Caki2 (cell line): ENCODE data around the gene SHB. TPM values are rescaled to one million over a fixed set of nuclear protein-coding genes. Genes with fewer than 3 reads are reported as not detected.
A peak's percentile ranks its signal among the peaks of the same experiment; 100 is the strongest.
"Not testable (repeated sequence)": the region's sequence is repeated elsewhere in the genome, so short reads cannot be mapped to it uniquely, and the experiment has no call there.

Experiments used
- DNase-seq: peaks from one replicate; pipeline ENCODE4 v3.0.0-alpha.2; 2015; ENCODE audit warnings: low read depth
- in situ Hi-C: cut with HindIII; loops from 2 replicates; pipeline ENCODE4 v1.10.0; 2016; ENCODE audit warnings: low sequenced_read_pairs, low pct_unique_long_range_greater_than_20kb, mixed read lengths
- total RNA-seq: library from RNA; depleted of rRNA; stranded (reverse); fragments of >200 nt; shearing (Covaris generic); gene quantifications from 2 replicates; pipeline ENCODE4 v1.2.3, GENCODE V29; 2014; ENCODE audit warnings: low replicate concordance

The SHB gene
- total RNA-seq, 1 experiment from 2014 or later = 32.0 TPM

DNA sequence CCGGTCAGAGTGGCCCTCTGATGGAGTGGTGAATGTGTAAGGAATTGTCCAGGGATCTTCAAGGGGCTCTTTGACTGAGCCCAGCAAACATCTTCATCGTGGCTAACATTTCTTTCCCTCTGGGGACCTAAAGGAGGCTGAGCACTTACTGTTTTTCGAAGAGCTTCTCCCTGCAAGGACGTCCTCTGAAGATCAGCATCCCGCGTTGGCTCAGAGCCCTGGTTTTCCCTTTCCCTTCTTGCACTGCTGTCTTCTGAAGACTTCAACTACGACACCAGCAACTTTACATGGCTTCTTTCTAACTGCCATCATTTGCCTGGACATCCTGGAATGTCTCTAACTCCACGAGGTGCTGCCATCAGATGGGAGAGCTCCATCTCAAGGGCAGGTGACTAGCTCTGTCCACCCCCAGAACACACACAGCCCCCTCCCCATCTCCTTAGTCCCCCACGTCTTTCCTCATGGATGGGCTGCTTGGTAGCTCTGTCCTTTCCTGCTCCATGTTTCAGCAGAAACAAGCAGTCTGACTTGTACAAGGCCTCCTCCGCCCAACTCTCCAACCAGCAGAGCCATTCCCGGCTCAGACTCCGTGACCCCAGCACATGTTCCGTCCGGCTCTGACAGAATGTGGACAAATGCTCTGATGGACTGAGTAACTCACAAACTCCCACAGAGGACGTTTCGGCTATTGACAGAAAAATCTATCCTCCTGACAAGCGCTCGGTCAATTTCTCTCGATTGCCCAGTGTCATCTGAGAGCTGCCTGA, 17.1 kb downstream of the SHB start:
- in situ Hi-C loops = no loop called here
- DNase-seq = no peak

DNA sequence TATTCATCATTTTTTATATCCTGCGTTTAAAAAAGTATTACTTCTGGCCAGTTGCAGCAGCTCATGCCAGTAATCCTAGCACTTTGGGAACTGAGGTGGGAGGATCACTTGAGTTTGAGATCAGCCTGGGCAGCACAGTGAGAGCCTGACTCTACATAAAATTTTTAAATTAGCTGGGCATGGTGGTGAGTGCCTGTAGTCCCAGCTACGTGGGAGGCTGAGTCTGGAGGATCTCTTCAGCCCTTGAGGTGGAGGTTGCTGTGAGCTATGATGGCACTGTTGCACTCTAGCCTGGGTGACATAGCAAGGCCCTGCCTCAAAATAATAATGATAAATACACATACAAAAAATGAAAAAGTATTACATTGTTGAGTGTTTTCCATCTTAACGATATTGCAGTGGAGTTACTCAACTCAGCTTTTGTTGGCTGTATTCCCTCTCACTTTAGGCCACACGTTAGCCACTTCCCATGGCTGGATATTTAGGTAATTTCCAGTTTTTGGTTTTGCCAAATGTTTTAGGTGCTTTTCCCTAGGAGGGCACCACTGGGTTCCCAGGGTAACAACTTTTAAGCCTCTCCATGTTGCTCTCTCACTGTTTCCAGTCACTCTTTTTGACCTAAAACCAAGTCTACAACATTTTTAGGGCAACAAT, 20.6 kb downstream of the SHB start:
- DNase-seq = no peak
- in situ Hi-C loops = no loop called here

DNA sequence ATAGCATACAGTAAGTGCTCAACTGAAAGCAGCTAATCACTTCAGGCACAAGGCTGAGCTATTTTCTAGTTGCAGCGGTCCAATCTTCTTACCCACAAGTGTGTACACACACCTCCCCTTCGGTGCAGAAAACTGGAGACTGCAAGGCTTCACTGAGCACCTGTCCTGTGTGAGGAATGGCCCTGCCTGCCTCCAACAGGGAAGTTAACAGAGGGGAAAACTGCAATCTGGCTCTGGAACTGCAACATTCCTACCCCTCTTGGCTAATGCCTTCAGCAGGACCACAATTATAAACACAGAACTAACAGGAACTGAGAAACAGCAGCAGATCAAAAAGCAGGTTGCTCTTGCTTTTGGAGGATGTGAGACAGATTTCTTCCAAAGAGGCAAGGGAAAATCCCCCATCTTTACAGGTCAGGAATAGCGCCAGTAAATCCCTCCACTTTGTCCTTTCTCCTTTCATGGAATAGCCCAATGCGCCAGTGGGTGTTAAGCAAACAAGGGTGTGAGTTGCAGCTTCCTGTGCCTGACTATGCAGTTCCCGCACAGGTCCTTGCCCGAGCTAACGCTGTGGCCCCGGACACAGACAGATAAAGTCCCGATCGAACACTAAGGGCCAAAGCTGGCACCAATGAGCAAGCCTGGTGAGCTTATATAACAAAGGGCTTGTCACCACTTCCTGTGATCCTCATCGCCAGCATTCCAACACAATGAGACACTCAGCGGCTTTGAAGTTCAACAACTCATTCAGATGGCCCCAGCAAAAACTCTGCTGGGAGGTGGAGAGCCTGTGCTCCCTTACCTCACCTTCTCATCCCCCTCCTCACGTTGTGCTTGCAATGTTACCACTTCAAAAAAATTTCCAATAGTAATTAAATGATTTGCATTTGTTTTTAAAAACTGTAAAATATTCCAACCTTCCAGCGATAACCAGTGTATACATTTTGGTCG, 21.5 kb downstream of the SHB start:
- in situ Hi-C loops = no loop called here
- DNase-seq = peak; percentile 89

DNA sequence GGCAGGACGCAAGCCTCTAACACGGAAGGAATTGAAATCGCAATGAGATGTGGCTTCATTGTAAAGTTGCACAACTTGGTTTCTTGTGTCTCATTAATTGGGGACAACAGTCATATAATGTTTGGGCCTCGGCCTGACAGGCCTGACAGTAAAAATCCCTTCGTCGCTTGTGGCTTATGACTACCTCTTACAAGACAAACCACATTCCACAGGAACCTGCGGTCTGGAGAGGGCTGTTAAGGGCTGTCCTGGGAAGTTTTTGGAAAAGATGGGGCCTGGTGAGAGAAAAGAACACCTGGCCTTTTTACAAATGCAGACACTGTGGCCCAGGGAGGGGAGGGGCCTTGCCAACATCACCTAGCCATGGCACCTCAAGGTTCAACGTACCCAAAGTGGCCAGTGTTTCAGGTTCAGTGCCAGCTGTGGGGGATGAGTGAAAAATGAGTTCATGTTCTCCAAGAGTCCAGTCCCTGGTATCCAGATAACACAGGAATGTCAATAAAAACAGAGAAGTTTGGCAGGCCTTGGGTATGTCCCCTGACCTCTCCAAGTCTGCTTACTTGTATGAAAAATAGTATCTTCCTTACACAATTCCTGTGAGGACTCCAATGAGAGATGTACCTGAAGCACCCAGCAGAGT, 22.2 kb downstream of the SHB start:
- no peak for DNase-seq
- in situ Hi-C loops = no loop called here

DNA sequence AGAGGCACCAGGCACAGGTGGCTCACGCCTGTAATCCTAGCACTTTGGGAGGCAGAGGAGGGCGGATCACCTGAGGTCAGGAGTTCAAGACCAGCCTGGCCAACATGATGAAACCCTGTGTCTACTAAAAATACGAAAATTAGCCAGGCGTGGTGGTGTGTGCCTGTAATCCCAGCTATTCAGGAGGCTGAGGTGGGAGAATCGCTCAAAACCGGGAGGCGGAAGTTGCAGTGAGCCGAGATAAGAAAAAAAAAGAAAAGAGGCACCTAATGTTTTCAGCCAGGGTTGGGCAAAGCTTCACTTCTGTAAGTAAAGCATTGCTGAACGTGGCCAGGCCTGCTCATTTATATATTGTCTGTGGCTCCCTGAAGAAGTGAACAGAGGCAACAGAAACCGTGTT, 23.1 kb downstream of the SHB start:
- DNase-seq, in situ Hi-C loops: not testable (repeated sequence)

DNA sequence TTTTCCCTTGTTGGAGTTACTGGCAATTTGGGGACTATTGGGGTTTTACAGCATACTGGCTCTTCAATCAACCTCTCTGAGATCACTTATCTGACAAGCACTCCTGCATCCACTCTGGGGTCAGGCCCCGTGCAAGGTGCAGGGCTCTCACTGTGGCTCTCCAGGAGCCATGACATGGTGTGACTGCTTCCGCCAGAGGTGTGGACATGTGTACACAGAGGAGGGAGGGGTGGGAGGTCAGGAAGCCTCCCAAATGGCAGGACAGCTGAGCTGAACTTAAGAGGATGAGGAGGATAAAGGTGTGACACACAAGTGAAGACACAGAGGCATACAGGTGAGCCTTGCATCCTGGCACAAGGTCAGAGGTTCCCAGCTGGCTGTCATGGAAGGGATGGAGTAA, 24.3 kb downstream of the SHB start:
- in situ Hi-C loops = no loop called here
- DNase-seq = no peak

DNA sequence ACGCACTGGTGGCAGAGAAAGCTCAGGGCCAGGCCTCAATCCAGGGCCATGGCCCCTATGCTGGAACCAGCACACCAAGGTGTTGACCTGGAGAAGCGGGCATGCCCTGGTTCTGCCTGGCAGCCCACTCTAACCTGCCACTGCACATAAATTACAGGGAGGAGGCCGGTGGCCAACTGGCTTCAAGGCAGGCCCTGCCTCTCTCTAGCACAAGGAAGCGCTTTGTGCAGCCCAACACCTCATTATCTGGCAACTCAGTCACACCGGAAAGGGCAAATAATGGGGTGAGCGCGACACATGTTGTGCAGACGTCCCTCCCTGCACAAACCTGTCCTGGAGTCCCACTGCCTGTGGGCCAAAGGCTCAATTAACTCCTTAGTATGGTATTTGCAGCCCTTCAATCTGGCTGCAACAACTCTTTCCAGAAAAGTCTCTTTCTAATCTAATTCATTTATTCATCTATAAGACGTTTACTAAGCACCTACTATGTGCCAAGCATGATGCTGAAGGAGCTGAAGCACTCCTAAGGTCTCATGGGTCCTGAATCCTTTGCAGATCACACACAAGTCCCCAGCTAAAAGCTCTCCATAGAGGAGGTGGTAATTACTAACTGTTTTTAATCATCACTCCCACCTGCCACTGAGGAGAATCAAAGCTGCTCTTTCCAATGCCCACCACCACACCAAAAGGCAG, 24.9 kb downstream of the SHB start:
- no peak for DNase-seq
- in situ Hi-C loops = no loop called here

DNA sequence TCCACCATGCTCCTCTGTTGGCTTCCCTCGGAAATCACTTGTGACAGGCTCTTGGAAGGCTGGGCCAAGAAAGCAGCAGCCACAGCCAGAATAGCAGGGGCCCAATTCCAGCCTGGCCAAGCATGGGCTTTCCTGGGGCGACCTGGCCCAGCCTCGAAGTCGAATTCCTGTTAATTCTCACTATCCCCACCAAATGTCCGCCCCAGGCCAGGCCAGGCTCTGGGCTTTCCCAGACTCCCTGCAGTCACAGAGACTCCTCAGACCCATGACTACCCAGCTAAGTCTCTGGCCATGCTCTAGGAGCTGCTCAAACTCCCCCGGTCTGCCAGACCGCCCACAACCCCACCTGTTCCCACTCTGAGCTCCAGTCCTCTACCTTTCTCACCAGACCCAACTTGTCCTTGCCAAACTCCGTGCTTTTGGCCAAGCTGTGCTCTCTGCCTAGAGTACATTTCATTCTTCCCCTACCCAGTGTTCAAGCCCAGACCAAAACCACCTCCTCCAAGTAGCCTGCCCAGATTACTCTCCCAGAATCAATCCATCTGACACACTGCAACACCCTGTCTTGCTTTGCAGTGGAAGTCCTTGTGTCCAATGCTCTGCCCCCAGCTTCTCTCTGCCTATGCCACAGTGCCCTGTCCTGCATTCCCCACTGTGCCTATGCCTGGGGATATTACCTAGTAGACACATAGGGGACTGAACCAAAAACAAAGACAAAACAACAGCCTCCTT, 26.2 kb downstream of the SHB start:
- in situ Hi-C loops = no loop called here
- DNase-seq = no peak

DNA sequence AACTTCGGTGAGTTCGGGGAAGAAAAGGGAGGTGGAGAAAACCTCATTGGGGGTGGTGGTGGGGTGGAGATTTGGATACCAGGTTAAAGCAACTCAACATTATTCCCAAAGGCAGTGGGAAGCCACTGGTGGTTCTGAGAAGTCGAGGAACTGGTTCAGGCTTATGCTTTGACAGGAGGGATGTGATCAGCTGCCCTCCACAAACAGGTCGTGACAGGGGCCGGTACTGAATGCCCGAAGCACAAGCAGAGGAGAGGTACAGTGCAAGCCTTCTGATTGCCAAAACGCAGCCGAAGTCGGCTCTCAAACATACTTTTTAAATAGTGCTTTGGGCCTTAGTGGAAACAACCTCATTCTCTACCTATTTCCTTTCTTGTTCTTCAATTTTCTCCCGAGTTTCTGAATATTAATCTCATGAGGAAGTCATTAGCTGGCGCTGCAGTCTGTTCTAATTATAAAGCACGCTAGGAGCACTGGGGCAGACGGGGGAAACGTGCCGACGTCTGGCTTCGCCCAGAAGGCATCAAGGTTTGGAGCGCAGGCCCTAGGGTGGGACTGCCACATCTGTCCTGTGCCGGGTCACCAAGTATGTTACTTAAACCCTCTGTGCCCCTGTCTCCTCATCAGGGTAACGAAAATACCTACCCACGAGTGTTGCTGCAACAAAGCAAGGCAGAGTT, 27.3 kb downstream of the SHB start:
- DNase-seq = no peak
- in situ Hi-C loops = no loop called here

DNA sequence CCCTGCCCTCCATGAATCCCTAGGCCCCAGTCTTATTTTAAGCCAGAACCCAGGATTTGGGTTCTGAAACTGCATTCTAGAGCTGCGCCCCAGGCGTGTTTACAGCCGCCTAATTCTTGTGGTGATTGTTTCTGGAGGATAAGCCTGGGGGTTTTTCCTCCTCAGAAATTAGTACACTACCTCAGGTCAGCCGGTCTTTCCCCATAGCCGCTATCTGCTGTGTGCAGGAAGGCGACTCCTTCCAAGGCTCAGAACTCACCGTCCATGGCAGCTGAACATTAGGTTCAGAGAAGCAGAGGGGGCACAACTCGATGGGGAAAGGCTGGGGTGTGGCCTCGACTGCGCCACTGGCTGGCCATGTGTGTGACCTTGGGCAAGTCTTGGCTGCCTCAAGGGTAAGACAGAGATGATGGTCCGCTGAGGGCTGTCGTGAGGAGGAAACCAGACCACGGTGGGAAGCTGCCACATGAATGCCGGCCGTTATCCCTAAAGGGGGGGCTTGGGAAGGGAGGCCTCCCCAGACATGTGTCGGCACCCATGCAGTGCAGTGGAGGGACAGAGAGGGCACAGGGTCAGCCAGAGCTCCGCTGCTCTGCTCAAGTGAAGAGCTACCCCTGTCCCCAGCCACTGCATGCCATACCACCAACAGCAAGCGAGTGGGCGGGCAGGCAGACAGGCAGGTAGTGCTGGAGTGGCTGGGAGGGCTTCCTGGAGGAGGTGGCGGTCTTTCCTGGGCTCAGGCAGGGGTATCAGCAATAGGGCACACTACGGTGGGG, 28.9 kb downstream of the SHB start:
- in situ Hi-C loops = no loop called here
- no peak for DNase-seq

DNA sequence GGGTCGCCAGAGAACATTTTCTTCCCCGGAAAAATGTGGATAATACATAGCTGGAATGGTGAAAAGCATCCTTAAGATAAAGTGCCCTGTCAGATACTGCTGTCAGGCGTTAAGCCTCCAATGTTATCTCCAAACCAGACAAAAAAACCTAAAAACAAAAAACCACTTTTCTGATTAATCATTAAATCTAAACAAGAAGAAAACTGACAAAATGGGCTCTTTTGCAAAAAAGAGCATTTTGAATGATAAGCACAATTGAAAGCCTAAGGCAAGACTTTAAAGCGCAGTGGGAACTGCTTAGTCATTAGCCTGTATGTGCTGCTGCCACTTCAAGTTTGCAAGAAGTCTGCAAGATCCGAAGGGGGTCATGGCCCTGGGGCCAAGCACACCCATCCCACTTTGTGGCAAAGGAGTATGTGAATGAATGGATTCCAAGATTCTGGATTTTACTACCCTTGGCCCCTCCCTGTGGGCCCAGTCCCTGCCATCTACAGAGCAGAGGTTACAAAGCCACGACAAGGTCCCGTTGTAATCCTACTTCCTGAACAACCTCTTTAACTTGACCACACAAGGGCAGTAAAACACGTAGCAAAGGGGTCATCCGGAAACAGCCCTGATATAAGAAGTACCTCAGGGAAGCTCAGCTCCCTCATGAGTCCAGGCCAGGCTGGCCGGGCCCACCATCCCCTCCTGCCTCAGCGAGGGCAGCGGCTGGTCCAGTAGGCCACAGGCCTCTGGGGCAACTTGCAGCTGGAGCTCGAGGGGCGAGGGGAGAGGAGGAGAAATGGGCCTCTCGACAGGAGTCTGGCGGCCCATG, 29.7 kb downstream of the SHB start:
- DNase-seq = peak; percentile 56
- in situ Hi-C loops = no loop called here

DNA sequence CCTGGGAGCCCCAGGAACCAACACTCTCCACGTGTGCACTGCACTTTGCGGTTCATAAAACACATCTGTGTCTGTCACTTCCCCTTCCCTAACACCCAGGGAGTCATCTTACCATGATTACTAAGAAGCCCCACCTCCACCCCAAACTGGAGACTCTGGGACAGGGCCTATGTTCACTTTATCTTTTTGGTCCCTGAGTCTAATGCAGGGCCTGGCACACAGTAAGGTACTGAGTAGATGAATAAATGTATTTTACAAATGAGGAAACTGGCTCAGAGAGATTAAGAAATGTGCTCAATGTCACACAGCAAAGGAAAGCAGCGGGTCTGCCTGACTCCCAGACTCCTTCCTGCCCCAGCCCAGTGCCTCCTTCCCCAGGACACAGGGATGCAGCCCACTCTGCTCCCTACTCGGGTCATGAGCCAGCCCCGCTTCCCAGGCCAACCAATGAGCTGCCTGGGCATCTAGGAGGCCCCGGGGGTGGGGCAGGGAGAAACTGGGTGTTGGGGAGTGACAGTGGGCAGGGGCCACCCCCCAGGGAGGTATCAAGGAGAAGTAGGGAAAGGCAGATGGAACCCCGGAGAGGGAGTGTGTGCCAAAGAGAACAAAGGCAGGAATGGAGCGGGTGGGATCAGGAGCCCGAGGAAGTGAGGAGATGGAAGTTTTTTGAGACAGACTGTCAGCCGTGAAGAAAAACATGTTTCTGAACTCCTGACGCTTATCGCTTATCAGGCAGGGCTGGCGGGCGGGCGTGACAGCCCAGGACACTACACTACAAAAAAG, 30.5 kb downstream of the SHB start:
- no peak for DNase-seq
- in situ Hi-C loops = no loop called here

DNA sequence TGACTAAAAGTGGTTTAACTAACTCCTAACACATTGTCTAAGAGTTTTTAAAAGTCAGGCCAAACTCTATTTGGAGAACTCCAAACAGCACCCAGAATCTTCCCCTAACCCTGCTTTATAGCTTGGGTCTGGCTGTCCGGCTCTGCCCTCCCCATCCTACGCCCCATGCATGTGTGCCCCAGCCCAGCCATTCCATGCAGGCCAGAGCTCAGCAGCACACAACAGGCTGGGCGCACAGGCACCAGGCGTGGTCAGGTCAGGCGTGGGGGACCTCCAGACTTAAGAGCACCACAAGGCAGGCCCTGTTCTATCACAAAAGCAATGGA, 31.1 kb downstream of the SHB start:
- in situ Hi-C loops = no loop called here
- DNase-seq = no peak

DNA sequence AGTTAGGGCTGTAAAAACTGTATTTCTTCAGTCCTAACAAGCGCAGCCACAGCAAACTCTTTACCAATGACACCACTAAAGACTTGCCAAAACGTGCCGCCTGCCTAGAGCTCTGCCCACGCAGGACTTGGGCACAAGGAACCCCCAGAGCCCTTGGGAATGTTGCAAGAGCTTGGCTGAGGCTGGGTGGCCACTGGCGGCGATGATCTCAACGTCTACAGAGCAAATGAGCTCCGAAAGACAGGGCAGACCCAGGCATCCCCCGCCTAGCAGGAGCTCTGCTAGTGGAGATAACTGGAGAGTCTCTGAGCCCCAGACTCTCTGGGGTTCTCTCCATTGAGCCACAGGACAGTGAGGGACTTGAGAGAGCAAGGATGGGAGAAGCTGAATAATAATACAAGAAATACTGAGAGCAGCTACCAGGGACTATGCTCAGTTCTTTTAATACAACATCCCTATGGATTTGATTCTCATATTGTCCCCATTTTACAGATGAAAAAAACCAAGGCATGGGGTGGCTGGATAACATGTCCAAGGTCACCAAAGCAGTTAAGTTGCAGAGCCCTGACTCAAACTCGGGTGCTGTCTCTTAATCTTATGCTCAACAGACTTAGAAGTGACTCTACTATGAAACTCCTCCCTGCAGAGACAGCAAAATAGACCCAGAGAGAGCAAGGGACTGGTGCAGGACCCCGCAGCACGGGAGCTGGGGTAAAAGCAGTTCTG, 32.5 kb downstream of the SHB start:
- in situ Hi-C loops = no loop called here
- DNase-seq = no peak
